ENCODE data around the gene XK.

- TF ChIP-seq CTCF (IDR thresholded peaks at IDR 0.05; ENCODE audit: poor library complexity), result no peak
- no peak for TF ChIP-seq EZH2 (IDR thresholded peaks at IDR 0.05; ENCODE audit: borderline replicate concordance)
- TF ChIP-seq EZH2phosphoT487 (IDR thresholded peaks at IDR 0.05; ENCODE audit: low read depth, severe bottlenecking, unreplicated experiment), result no peak
These were observed 1.2 kb upstream of the XK start for GRCh38 chrX:37684426-37684825.

Measured in hepatocyte (in vitro differentiated cells).